CD4-positive, alpha-beta T cell (primary cell): ENCODE data around the gene PSPC1. TPM values are rescaled to one million over a fixed set of nuclear protein-coding genes. Genes with fewer than 3 reads are reported as not detected.
A peak's percentile ranks its signal among the peaks of the same experiment; 100 is the strongest.

Source experiments
- ATAC-seq: fragments of 200-7000 bp; cut with Tn5 transposase; one replicate; pipeline ENCODE4 v1.10.0; 2022; ENCODE audit warnings: mild to moderate bottlenecking; ENCODE audit not compliant: poor library complexity
- CTCF ChIA-PET: fragments of 350-600 bp; sonication (Branson Sonifier 250); formaldehyde crosslinking; loops from one replicate; lab custom pipeline; 2021; ENCODE audit warnings: antibody characterized with exemption, inconsistent platforms; lab: Charles Lee
- POLR2A ChIA-PET: fragments of 350-600 bp; sonication (Branson Sonifier 250); formaldehyde crosslinking; loops from one replicate; lab custom pipeline; 2021; ENCODE audit warnings: antibody characterized with exemption, inconsistent platforms; lab: Charles Lee
- DNase-seq, 14 experiments: peaks; one replicate each; pipeline ENCODE4 v3.0.0-alpha.2; 2013 to 2020; ENCODE audit warnings: mixed read lengths in 2 of 14
- H3K27ac ChIP-seq, 2 donors: one replicate each; pipeline versions ENCODE4 v1.5.1 to v1.7.0; 2013; ENCODE audit warnings: low read length in 2 of 2, low read depth in 1 of 2, mild to moderate bottlenecking in 1 of 2
- H3K27me3 ChIP-seq, 2 experiments: 1 replicate in 1 of 2; 2 replicates in 1 of 2; pipeline versions ENCODE4 v1.6.1 to v1.7.0; 2013; ENCODE audit warnings: low read length in 2 of 2, control low read depth in 1 of 2, mild to moderate bottlenecking in 1 of 2, moderate library complexity in 1 of 2; ENCODE audit not compliant: insufficient read depth in 2 of 2, control insufficient read depth in 1 of 2
- H3K36me3 ChIP-seq: one replicate; pipeline ENCODE4 v1.6.1; 2013; ENCODE audit warnings: low read length, control low read depth; ENCODE audit not compliant: insufficient read depth
- H3K4me1 ChIP-seq: one replicate; pipeline ENCODE4 v1.6.1; 2013; ENCODE audit warnings: low read length, control low read depth; ENCODE audit not compliant: insufficient read depth
- H3K4me3 ChIP-seq: one replicate; pipeline ENCODE4 v1.5.1; 2013; ENCODE audit warnings: mild to moderate bottlenecking, low read length, moderate library complexity
- H3K9me3 ChIP-seq, 2 experiments: 1 replicate in 1 of 2; 2 replicates in 1 of 2; pipeline versions ENCODE4 v1.6.1 to v1.7.0; 2013; ENCODE audit warnings: low read length in 2 of 2, mild to moderate bottlenecking in 2 of 2, control low read depth in 1 of 2, moderate library complexity in 1 of 2; ENCODE audit not compliant: control insufficient read depth in 1 of 2, insufficient read depth in 1 of 2
- H3K27ac Mint-ChIP-seq: one replicate; pipeline ENCODE4 v1.8.0; 2020; ENCODE audit warnings: mixed read lengths
- H3K27me3 Mint-ChIP-seq: one replicate; pipeline ENCODE4 v1.8.0; 2021; ENCODE audit warnings: mixed read lengths
- H3K36me3 Mint-ChIP-seq: one replicate; pipeline ENCODE4 v1.8.0; 2021; ENCODE audit warnings: low read depth, mixed read lengths
- H3K4me1 Mint-ChIP-seq: one replicate; pipeline ENCODE4 v1.8.0; 2021; ENCODE audit warnings: low read depth, mixed read lengths
- H3K4me3 Mint-ChIP-seq: one replicate; pipeline ENCODE4 v1.8.0; 2020; ENCODE audit warnings: mild to moderate bottlenecking, mixed read lengths
- H3K9me3 Mint-ChIP-seq: one replicate; pipeline ENCODE4 v1.8.0; 2020; ENCODE audit warnings: mixed read lengths
- intact Hi-C, 2 experiments: fragments of 100-400 bp; cut with DNase I in 1 of 2; cut with micrococcal nuclease in 1 of 2; formaldehyde crosslinking; loops; one replicate each; pipeline versions ENCODE4 v1.15.1 to v1.9.0; 2023 to 2025; cut with DNase I, micrococcal nuclease
- total RNA-seq, 174 experiments: library from RNA in 2 of 174; stranded (reverse) in 2 of 174; gene quantifications; one replicate each; pipeline ENCODE4 v1.2.3 and lab custom pipeline; 2021 to 2026
- TF ChIP-seq, protein P1 (sequence below): fragments of 200-600 bp; IDR thresholded peaks from one replicate; pipeline ENCODE4 v1.8.0; 2022; ENCODE audit warnings: antibody characterized with exemption, mild to moderate bottlenecking

Gene PSPC1
- total RNA-seq, 2 experiments from 2014 or later = 71.0 to 71.9 TPM

DNA sequence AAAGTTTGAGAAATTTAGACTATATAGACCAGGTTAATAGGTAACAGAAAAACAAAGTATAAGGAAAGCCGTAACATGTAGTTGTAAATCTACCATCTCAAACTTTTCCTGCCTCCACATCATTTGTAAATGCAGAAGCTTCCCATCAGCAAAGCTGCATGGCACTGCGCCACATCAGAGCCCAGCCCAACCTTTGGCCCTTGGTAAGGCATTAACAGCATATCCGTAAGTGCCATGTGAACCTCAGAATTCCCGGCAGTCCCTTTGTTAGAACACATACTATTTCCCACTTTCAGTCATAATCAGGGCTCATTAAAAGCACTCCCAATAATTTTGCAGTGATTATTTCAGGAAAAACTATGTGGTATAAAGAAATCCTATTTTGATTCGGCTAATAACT is 97.7 kb downstream of the PSPC1 start:
- Histone ChIP-seq H3K27ac (no peak overlapping the region), H3K9me3 (no peaks in the 10 kb centered on the region), H3K4me3 (no peak overlapping the region), H3K4me1 (no peaks in the 10 kb centered on the region), H3K36me3 (peaks cover 7% of the 10 kb centered on the region), H3K27me3 (no peaks in the 10 kb centered on the region)
- H3K9me3 Mint-ChIP-seq = no peaks in the 10 kb centered on the region
- peaks cover 11% of the 10 kb centered on the region for H3K36me3 Mint-ChIP-seq
- CTCF ChIA-PET = no interaction called here
- H3K4me1 Mint-ChIP-seq = peaks cover 45% of the 10 kb centered on the region
- no peak for ATAC-seq
- intact Hi-C loops = no loop called here
- peak overlapping the region; percentile 5 for H3K27ac Mint-ChIP-seq
- no peak overlapping the region for H3K4me3 Mint-ChIP-seq
- TF ChIP-seq, protein P1, sequence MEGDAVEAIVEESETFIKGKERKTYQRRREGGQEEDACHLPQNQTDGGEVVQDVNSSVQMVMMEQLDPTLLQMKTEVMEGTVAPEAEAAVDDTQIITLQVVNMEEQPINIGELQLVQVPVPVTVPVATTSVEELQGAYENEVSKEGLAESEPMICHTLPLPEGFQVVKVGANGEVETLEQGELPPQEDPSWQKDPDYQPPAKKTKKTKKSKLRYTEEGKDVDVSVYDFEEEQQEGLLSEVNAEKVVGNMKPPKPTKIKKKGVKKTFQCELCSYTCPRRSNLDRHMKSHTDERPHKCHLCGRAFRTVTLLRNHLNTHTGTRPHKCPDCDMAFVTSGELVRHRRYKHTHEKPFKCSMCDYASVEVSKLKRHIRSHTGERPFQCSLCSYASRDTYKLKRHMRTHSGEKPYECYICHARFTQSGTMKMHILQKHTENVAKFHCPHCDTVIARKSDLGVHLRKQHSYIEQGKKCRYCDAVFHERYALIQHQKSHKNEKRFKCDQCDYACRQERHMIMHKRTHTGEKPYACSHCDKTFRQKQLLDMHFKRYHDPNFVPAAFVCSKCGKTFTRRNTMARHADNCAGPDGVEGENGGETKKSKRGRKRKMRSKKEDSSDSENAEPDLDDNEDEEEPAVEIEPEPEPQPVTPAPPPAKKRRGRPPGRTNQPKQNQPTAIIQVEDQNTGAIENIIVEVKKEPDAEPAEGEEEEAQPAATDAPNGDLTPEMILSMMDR = no peak
- POLR2A ChIA-PET = no interaction called here
- H3K27me3 Mint-ChIP-seq = no peaks in the 10 kb centered on the region
- DNase-seq = no peak

- TF ChIP-seq, protein P1 = no peak
- intact Hi-C loops = loop anchor here in 1 of 2 experiments (5.0 kb wide), 1 partner anchor 46 kb away; no protein-coding TSS in a partner anchor
- Mint-ChIP-seq H3K4me1 (peaks cover 45% of the 10 kb centered on the region), H3K4me3 (peak overlapping the region; percentile 40), H3K27me3 (no peaks in the 10 kb centered on the region), H3K27ac (peak overlapping the region; percentile 72), H3K9me3 (no peaks in the 10 kb centered on the region), H3K36me3 (peaks cover 34% of the 10 kb centered on the region)
- Histone ChIP-seq H3K27ac (no peak overlapping the region), H3K4me3 (no peak overlapping the region), H3K4me1 (no peaks in the 10 kb centered on the region), H3K27me3 (no peaks in the 10 kb centered on the region), H3K36me3 (peaks cover 18% of the 10 kb centered on the region), H3K9me3 (no peaks in the 10 kb centered on the region)
- ChIA-PET CTCF (no interaction called here), POLR2A (interaction anchor here (0.6 to 1.4 kb wide), 2 partner anchors 9 to 48 kb away, joined by 3 to 4 read pairs; partner anchors contain the start of gene MPHOSPH8)
- peak; percentile 46 for ATAC-seq
- DNase-seq = no peak
Observed at GRCh38 chr13:19681517-19681916, 101.2 kb downstream of the PSPC1 start.

GRCh38 chr13:19680751-19681150 is 102.0 kb downstream of the PSPC1 start:
- POLR2A ChIA-PET = interaction anchor here (1.4 kb wide), 1 partner anchor 47 kb away, joined by 4 read pairs; the partner anchor contains the start of gene MPHOSPH8
- Histone ChIP-seq H3K36me3 (peaks cover 20% of the 10 kb centered on the region), H3K4me1 (no peaks in the 10 kb centered on the region), H3K9me3 (no peaks in the 10 kb centered on the region), H3K27ac (no peak overlapping the region), H3K27me3 (no peaks in the 10 kb centered on the region), H3K4me3 (no peak overlapping the region)
- no peak for ATAC-seq
- intact Hi-C loops = loop anchor here in 1 of 2 experiments (5.0 kb wide), 1 partner anchor 47 kb away; no protein-coding TSS in a partner anchor
- Mint-ChIP-seq H3K27me3 (no peaks in the 10 kb centered on the region), H3K36me3 (peaks cover 42% of the 10 kb centered on the region), H3K9me3 (no peaks in the 10 kb centered on the region), H3K4me3 (no peak overlapping the region), H3K4me1 (peaks cover 41% of the 10 kb centered on the region), H3K27ac (peak overlapping the region; percentile 67)
- DNase-seq = no peak
- TF ChIP-seq, protein P1 = no peak
- CTCF ChIA-PET = no interaction called here
